GM12874 (cell line): Measurements from ENCODE around the gene NEK6.

Source experiments
- TF ChIP-seq, protein P1 (sequence below): IDR thresholded peaks from 2 replicates; pipeline ENCODE4 v1.5.1; 2011; ENCODE audit warnings: low read depth, mild to moderate bottlenecking, control low read depth, low read length, moderate library complexity; ENCODE audit not compliant: insufficient read depth

The NEK6 gene

DNA sequence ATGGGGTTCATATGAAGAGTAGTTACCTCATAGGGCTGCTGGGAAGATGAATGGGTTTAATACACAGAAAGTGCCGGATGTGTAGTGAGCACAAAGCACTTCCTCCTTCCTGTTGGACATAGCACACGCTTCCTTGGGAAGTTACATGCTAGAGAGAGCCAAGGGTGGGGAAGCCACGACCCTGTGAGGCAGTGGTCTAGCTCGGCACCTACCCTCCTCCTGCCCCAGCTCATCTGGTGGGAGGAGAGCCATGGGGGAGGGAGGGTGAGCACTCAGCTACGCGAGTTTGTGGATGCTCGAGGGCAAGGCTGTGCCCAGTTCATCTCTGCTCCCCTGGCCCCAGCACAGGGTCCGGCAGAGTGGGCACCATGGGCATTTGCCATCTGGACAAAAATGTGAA, 43.6 kb upstream of the NEK6 start:
- TF ChIP-seq, protein P1, sequence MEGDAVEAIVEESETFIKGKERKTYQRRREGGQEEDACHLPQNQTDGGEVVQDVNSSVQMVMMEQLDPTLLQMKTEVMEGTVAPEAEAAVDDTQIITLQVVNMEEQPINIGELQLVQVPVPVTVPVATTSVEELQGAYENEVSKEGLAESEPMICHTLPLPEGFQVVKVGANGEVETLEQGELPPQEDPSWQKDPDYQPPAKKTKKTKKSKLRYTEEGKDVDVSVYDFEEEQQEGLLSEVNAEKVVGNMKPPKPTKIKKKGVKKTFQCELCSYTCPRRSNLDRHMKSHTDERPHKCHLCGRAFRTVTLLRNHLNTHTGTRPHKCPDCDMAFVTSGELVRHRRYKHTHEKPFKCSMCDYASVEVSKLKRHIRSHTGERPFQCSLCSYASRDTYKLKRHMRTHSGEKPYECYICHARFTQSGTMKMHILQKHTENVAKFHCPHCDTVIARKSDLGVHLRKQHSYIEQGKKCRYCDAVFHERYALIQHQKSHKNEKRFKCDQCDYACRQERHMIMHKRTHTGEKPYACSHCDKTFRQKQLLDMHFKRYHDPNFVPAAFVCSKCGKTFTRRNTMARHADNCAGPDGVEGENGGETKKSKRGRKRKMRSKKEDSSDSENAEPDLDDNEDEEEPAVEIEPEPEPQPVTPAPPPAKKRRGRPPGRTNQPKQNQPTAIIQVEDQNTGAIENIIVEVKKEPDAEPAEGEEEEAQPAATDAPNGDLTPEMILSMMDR = no peak

DNA sequence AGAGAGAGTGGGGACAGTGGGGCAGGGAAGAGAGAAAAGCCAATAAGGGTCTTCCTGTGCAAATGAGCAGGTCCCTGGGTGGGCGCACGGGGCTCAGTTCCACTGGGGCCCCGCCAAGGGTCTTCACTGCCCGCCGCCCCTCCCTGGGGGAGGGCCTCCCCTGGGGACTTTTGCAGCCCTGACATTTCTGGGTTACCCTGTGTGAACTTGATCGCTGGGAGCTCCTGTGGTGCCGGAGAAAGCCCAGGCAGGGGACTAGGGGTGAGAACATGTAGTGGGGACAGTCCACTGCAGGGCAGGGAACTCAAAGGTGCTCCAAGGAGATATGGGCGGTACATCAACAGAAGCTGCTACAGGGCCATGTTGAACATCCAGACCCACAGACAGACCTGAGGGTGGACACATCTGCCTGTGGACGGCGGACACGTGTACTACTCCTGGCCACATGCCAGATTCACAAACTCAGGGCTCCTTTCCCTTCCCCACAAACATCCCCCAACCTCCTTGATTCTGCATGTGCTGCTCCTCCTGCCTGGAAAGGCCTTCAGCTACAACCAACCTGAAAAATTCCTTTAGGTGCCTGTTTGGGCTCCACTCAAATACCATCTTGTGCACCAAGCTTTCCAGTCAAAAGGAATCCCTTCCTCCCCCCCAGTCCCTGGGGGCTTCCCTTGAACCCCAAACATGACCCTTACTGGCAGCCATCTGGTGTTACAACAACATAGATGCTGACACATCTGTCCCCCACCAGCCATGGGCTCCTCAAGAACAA, 43.0 kb upstream of the NEK6 start:
- TF ChIP-seq, protein P1 = no peak

DNA sequence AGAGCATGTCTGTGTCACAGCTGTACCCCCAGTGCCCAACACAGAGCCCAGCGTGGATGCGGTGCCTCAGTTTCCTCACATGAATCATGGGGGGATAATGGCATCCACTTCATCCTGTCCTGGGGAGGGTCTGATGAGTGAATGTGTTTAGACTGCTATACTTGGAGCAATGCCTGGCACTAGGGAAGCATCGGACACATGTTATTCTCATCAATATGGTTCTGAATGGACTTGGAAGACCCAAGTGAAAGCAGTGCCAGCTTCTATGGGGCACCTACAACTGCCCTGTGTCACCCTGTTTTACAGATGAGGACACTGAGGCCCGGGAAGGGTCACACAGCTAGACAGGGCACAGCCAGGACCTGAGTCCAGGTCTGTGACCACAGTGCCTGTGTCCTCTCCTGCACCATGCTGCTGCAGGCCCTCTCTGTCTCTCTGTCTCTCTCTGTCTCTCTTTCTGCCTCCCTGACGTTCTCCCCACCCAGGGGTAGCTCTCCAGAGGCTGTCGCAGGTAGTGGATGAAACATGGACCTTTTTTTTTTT, 42.3 kb upstream of the NEK6 start:
- TF ChIP-seq, protein P1 = no peak

DNA sequence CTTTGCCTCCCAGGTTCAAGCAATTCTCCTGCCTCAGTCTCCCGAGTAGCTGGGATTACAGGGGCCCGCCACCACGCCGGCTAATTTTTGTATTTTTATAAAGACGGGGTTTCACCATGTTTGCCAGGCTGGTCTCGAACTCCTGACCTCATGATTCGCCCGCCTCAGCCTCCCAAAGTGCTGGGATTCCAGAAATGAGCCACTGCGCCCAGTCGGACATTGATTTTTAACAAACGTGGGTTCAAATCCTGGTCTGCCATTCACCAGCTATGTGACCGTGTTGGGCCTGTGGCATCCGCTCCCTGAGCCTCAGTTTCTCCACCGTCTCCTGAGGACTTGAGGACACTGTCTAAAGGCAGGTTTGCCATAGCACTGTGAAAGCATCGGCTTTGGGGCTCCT, 41.8 kb upstream of the NEK6 start:
- TF ChIP-seq, protein P1 = no peak

DNA sequence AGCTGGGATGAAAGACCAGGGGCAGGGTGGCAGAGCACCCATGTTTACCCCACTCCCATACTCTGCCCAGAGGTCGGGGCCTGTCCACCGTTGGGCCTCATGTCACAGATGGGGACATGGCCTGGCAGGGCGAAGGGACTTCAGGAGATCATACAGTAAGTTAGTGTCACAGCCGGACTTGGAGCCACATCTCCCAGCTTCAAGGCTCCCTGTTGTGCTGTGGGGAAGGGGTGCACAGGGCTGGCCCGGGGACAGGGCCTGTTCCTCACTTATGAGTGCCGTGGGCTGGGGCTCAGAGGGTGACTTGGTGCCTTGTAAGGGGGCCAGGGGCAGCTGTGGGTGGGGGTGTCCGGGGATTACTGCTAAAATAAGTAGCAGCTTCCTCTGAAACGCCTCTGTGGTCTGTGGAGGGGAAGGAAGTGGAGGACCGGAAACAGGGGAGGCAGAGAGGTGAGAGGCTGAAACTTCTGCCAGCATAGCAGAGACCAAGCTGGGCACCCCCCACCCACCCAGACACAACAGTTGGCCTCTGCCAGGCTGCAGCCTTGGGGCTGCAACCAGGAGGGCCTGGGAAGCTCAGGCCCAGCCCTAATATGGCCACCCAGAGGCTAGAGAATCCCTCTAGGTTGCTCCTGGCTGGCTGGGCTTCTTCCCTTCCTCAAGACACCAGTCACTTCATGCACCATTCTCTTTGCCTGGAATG, 41.1 kb upstream of the NEK6 start:
- TF ChIP-seq, protein P1 = no peak

DNA sequence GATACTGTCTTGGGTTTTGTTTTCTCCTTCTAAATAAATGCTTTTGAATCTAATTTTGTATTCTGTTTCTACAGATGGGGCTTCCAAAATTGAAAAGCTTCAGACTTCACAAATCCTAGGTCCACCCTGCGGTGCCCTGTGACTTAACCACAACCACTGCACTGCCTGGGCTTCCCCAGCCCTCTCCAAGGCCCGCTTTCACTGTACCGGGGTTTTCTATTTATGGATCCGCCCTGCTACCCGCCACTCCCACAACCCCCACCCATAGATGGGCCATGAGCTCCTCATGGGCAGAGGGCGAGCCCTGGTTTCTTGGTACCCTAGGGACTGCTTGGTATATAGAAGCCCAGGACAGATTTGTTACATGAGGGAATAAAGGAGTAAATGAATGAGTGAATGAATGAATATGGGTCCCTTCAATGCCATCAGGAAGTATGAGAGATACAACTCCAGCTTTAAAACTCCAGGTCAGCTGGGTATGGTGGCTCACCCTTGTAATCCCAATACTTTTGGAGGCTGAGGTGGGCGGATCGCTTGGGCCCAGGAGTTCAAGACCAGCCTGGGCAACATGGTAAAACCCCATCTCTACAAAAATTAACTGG, 39.8 kb upstream of the NEK6 start:
- TF ChIP-seq, protein P1 = no peak

DNA sequence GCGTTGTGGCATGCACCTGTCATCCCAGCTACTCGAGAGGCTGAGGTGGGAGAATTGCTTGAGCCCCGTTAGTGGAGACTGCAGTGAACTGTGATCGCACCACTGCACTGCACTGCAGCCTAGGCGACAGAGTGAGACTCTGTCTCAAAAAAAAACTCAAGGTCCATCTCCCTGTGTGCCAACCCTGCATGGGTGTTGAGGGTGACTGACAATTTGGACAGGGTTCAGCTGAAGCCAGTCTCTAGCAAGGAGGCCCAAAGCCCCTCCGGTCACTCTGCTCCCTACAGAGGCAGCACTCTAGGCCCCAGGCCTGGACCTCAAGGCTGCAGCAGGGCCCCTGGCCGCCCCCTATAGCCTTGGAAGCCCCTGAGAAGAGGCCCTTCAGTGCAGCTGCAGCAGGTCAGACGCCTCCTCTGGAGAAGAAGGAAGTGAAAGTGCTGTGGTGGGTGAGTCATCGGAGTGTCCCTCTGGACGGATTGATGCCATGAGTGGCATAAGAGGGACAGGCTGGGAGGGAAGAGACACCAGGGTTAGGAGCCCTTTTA, 39.2 kb upstream of the NEK6 start:
- TF ChIP-seq, protein P1 = no peak
